Trophoblast cell (in vitro differentiated cells and primary cell): ENCODE results near the gene SDR42E2.

ENCODE experiments used
- DNase-seq, 2 donors: peaks; one replicate each; pipeline ENCODE4 v3.0.0-alpha.2; 2016
- H2AFZ ChIP-seq: 2 replicates; pipeline ENCODE4 v1.6.1; 2013; ENCODE audit warnings: low read length, moderate library complexity, mild to moderate bottlenecking; ENCODE audit not compliant: insufficient read depth, poor library complexity
- H2AK5ac ChIP-seq: 2 replicates; pipeline ENCODE4 v1.6.1; 2013; ENCODE audit warnings: mild to moderate bottlenecking, low read length
- H2BK120ac ChIP-seq: 2 replicates; pipeline ENCODE4 v1.6.1; 2013; ENCODE audit warnings: low read length, mild to moderate bottlenecking, moderate library complexity; ENCODE audit not compliant: insufficient read depth, poor library complexity
- H2BK12ac ChIP-seq: 2 replicates; pipeline ENCODE4 v1.6.1; 2013; ENCODE audit warnings: mild to moderate bottlenecking, low read length, moderate library complexity
- H2BK5ac ChIP-seq: 2 replicates; pipeline ENCODE4 v1.6.1; 2013; ENCODE audit warnings: low read length, low read depth, moderate library complexity, mild to moderate bottlenecking; ENCODE audit not compliant: poor library complexity
- H3K14ac ChIP-seq: 2 replicates; pipeline ENCODE4 v1.6.1; 2013; ENCODE audit warnings: mild to moderate bottlenecking, low read length
- H3K18ac ChIP-seq: 2 replicates; pipeline ENCODE4 v1.6.1; 2013; ENCODE audit warnings: mild to moderate bottlenecking, low read length
- H3K23ac ChIP-seq: 2 replicates; pipeline ENCODE4 v1.6.1; 2013; ENCODE audit warnings: low read length
- H3K27ac ChIP-seq: 2 replicates; pipeline ENCODE4 v1.5.1; 2013; ENCODE audit warnings: low read depth, mild to moderate bottlenecking, inconsistent platforms, low read length, moderate library complexity
- H3K27me3 ChIP-seq: 2 replicates; pipeline ENCODE4 v1.6.1; 2013; ENCODE audit warnings: inconsistent platforms, mild to moderate bottlenecking, low read length, moderate library complexity; ENCODE audit not compliant: insufficient read depth
- H3K36me3 ChIP-seq, 2 experiments: 1 replicate in 1 of 2; 2 replicates in 1 of 2; pipeline ENCODE4 v1.6.1; 2013; ENCODE audit warnings: low read length in 2 of 2, mild to moderate bottlenecking in 2 of 2, moderate library complexity in 1 of 2; ENCODE audit not compliant: insufficient read depth in 2 of 2, control insufficient read depth in 1 of 2
- H3K4ac ChIP-seq: 2 replicates; pipeline ENCODE4 v1.6.1; 2013; ENCODE audit warnings: low read depth, mild to moderate bottlenecking, low read length, moderate library complexity
- H3K4me1 ChIP-seq, 2 experiments: 1 replicate in 1 of 2; 2 replicates in 1 of 2; pipeline ENCODE4 v1.6.1; 2013; ENCODE audit warnings: low read length in 2 of 2, mild to moderate bottlenecking in 2 of 2, moderate library complexity in 1 of 2; ENCODE audit not compliant: insufficient read depth in 2 of 2, control insufficient read depth in 1 of 2
- H3K4me2 ChIP-seq: 2 replicates; pipeline ENCODE4 v1.6.1; 2013; ENCODE audit warnings: inconsistent platforms, mild to moderate bottlenecking, low read length, moderate library complexity
- H3K4me3 ChIP-seq: 2 replicates; pipeline ENCODE4 v1.5.1; 2013; ENCODE audit warnings: mild to moderate bottlenecking, low read depth, low read length, inconsistent platforms
- H3K79me1 ChIP-seq: one replicate; pipeline ENCODE4 v1.6.1; 2013; ENCODE audit warnings: low read length
- H3K79me2 ChIP-seq: 2 replicates; pipeline ENCODE4 v1.6.1; 2013; ENCODE audit warnings: low read length, mild to moderate bottlenecking; ENCODE audit not compliant: control insufficient read depth, insufficient read depth, poor library complexity
- H3K9ac ChIP-seq: 2 replicates; pipeline ENCODE4 v1.6.1; 2013; ENCODE audit warnings: mild to moderate bottlenecking, low read length
- H3K9me3 ChIP-seq: 2 replicates; pipeline ENCODE4 v1.6.1; 2013; ENCODE audit warnings: low read depth, mild to moderate bottlenecking, control low read depth, inconsistent platforms, low read length; ENCODE audit not compliant: insufficient read depth
- H4K12ac ChIP-seq: 2 replicates; pipeline ENCODE4 v1.6.1; 2013; ENCODE audit warnings: low read depth, mild to moderate bottlenecking, low read length, moderate library complexity
- H4K8ac ChIP-seq: 2 replicates; pipeline ENCODE4 v1.6.1; 2013; ENCODE audit warnings: low read depth, mild to moderate bottlenecking, low read length, moderate library complexity
- H4K91ac ChIP-seq: one replicate; pipeline ENCODE4 v1.6.1; 2013; ENCODE audit warnings: low read depth, mild to moderate bottlenecking, low read length, moderate library complexity
- WGBS: extraction: QIAGEN DNeasy Blood & Tissue Kit; methylation state at CpG from one replicate; pipeline ENCODE4 v1.1.7; 2013; ENCODE audit warnings: missing lambda C conversion rate; ENCODE audit not compliant: insufficient read length, insufficient coverage; ENCODE audit errors: extremely low coverage; 5-methylcytosine and 5-hydroxymethylcytosine counted together

Gene SDR42E2

GRCh38 chr16:22217890-22218730, 55.8 kb downstream of the SDR42E2 start:
- Histone ChIP-seq H3K79me2 (no peaks in the 10 kb centered on the region), H3K27ac (no peak overlapping the region), H3K79me1 (no peaks in the 10 kb centered on the region), H2AK5ac (no peak overlapping the region), H4K8ac (no peak overlapping the region), H3K9ac (no peak overlapping the region), H3K23ac (no peak overlapping the region), H4K12ac (no peak overlapping the region), H3K4me1 (no peaks in the 10 kb centered on the region), H3K27me3 (no peaks in the 10 kb centered on the region), H2BK120ac (no peak overlapping the region), H3K36me3 (no peaks in the 10 kb centered on the region), H2AFZ (no peak overlapping the region), H3K4me3 (no peak overlapping the region), H3K9me3 (peaks cover 1% of the 10 kb centered on the region), H3K4ac (no peak overlapping the region), H3K14ac (no peak overlapping the region), H2BK12ac (no peak overlapping the region), H2BK5ac (no peak overlapping the region), H3K18ac (no peak overlapping the region), H4K91ac (no peak overlapping the region), H3K4me2 (no peak overlapping the region)
- no CpG with 5 or more reads among the region's 18 CpGs for WGBS
- DNase-seq, result no peak

- no peak overlapping the region for H3K18ac ChIP-seq
- no peak overlapping the region for H2AK5ac ChIP-seq
- H4K12ac ChIP-seq, result no peak overlapping the region
- no peak overlapping the region for H2BK5ac ChIP-seq
- H3K27ac ChIP-seq, result no peak overlapping the region
- no peaks in the 10 kb centered on the region for H3K27me3 ChIP-seq
- no peak overlapping the region for H3K9ac ChIP-seq
- no peaks in the 10 kb centered on the region for H3K79me1 ChIP-seq
- no peak overlapping the region for H2BK120ac ChIP-seq
- no CpG with 5 or more reads among the region's 3 CpGs for WGBS
- no peaks in the 10 kb centered on the region for H3K4me1 ChIP-seq
- no peak overlapping the region for H2AFZ ChIP-seq
- H3K4ac ChIP-seq, result no peak overlapping the region
- H3K36me3 ChIP-seq, result no peaks in the 10 kb centered on the region
- H3K14ac ChIP-seq, result no peak overlapping the region
- H3K9me3 ChIP-seq, result peaks cover 1% of the 10 kb centered on the region
- no peak overlapping the region for H4K91ac ChIP-seq
- no peaks in the 10 kb centered on the region for H3K79me2 ChIP-seq
- H4K8ac ChIP-seq, result no peak overlapping the region
- H3K4me2 ChIP-seq, result no peak overlapping the region
- no peak overlapping the region for H2BK12ac ChIP-seq
- no peak for DNase-seq
- peak overlapping the region; percentile 24 for H3K23ac ChIP-seq
- H3K4me3 ChIP-seq, result no peak overlapping the region
Measured at GRCh38 chr16:22219389-22220068, 57.2 kb downstream of the SDR42E2 start.

GRCh38 chr16:22220069-22220440, 57.7 kb downstream of the SDR42E2 start:
- no peak overlapping the region for H3K14ac ChIP-seq
- H3K9me3 ChIP-seq, result peaks cover 1% of the 10 kb centered on the region
- H4K12ac ChIP-seq, result no peak overlapping the region
- H3K18ac ChIP-seq, result no peak overlapping the region
- H3K79me2 ChIP-seq, result no peaks in the 10 kb centered on the region
- no peak overlapping the region for H3K4me2 ChIP-seq
- H4K91ac ChIP-seq, result no peak overlapping the region
- no peaks in the 10 kb centered on the region for H3K36me3 ChIP-seq
- H2AFZ ChIP-seq, result no peak overlapping the region
- H4K8ac ChIP-seq, result no peak overlapping the region
- no peaks in the 10 kb centered on the region for H3K27me3 ChIP-seq
- H3K79me1 ChIP-seq, result no peaks in the 10 kb centered on the region
- H2BK5ac ChIP-seq, result no peak overlapping the region
- DNase-seq, result no peak
- no peak overlapping the region for H2AK5ac ChIP-seq
- H3K9ac ChIP-seq, result no peak overlapping the region
- H3K4me3 ChIP-seq, result no peak overlapping the region
- no peak overlapping the region for H3K27ac ChIP-seq
- no peaks in the 10 kb centered on the region for H3K4me1 ChIP-seq
- H2BK120ac ChIP-seq, result no peak overlapping the region
- no CpG with 5 or more reads among the region's 11 CpGs for WGBS
- no peak overlapping the region for H2BK12ac ChIP-seq
- H3K23ac ChIP-seq, result no peak overlapping the region
- no peak overlapping the region for H3K4ac ChIP-seq

- DNase-seq, result no peak
- Histone ChIP-seq H2BK12ac (no peak overlapping the region), H3K36me3 (no peaks in the 10 kb centered on the region), H3K14ac (no peak overlapping the region), H4K8ac (no peak overlapping the region), H3K79me1 (no peaks in the 10 kb centered on the region), H3K4me3 (no peak overlapping the region), H3K9ac (no peak overlapping the region), H3K27ac (no peak overlapping the region), H3K9me3 (peaks cover 1% of the 10 kb centered on the region), H4K12ac (no peak overlapping the region), H2BK120ac (no peak overlapping the region), H3K79me2 (no peaks in the 10 kb centered on the region), H4K91ac (no peak overlapping the region), H3K4me2 (no peak overlapping the region), H2BK5ac (no peak overlapping the region), H2AFZ (no peak overlapping the region), H2AK5ac (no peak overlapping the region), H3K18ac (no peak overlapping the region), H3K27me3 (no peaks in the 10 kb centered on the region), H3K23ac (no peak overlapping the region), H3K4me1 (no peaks in the 10 kb centered on the region), H3K4ac (no peak overlapping the region)
- no CpG with 5 or more reads among the region's 9 CpGs for WGBS
Measured at GRCh38 chr16:22220714-22221113, 58.4 kb downstream of the SDR42E2 start.
